AG08395 (cell line): ENCODE data around the gene SLC7A9.
"Not testable (repeated sequence)": the region's sequence is repeated elsewhere in the genome, so short reads cannot be mapped to it uniquely, and the experiment has no call there.

ENCODE experiments used
- DNase-seq: peaks from one replicate; pipeline ENCODE4 v3.0.0; 2012; ENCODE audit warnings: mixed read lengths, low spot score

The SLC7A9 gene

GRCh38 chr19:32864318-32865007 is 5.1 kb downstream of the SLC7A9 start:
- no peak for DNase-seq

GRCh38 chr19:32863841-32864240 is 5.7 kb downstream of the SLC7A9 start:
- DNase-seq, result no peak

GRCh38 chr19:32863301-32863700 is 6.3 kb downstream of the SLC7A9 start:
- DNase-seq, result no peak

- no peak for DNase-seq
Observed at GRCh38 chr19:32862741-32863140, 6.8 kb downstream of the SLC7A9 start.

GRCh38 chr19:32862173-32862572 is 7.4 kb downstream of the SLC7A9 start:
- no peak for DNase-seq

GRCh38 chr19:32861596-32861995 is 8.0 kb downstream of the SLC7A9 start:
- DNase-seq, result no peak

- no peak for DNase-seq
Observed at GRCh38 chr19:32859591-32859990, 10.0 kb downstream of the SLC7A9 start.

GRCh38 chr19:32858559-32858958 is 11.0 kb downstream of the SLC7A9 start:
- DNase-seq, result no peak

GRCh38 chr19:32858155-32858554 is 11.4 kb downstream of the SLC7A9 start:
- DNase-seq, result no peak

- no peak for DNase-seq
Observed at GRCh38 chr19:32857584-32857983, 12.0 kb downstream of the SLC7A9 start.

GRCh38 chr19:32856818-32857217 is 12.7 kb downstream of the SLC7A9 start:
- not testable (repeated sequence) for DNase-seq

- DNase-seq, result no peak
Observed at GRCh38 chr19:32852216-32852615, 17.4 kb downstream of the SLC7A9 start.

- not testable (repeated sequence) for DNase-seq
Observed at GRCh38 chr19:32848035-32848434, 21.5 kb downstream of the SLC7A9 start.

GRCh38 chr19:32843716-32844245 is 25.8 kb downstream of the SLC7A9 start:
- DNase-seq, result no peak

GRCh38 chr19:32842061-32842460 is 27.5 kb downstream of the SLC7A9 start:
- no peak for DNase-seq

- DNase-seq, result no peak
Observed at GRCh38 chr19:32837531-32837930, 32.0 kb downstream of the SLC7A9 start.

- DNase-seq, result not testable (repeated sequence)
Observed at GRCh38 chr19:32833388-32833787, 36.2 kb downstream of the SLC7A9 start.

- not testable (repeated sequence) for DNase-seq
Observed at GRCh38 chr19:32832825-32833224, 36.7 kb downstream of the SLC7A9 start.

- not testable (repeated sequence) for DNase-seq
Observed at GRCh38 chr19:32832094-32832493, 37.5 kb downstream of the SLC7A9 start.

GRCh38 chr19:32831611-32832010 is 38.0 kb downstream of the SLC7A9 start:
- DNase-seq, result no peak

GRCh38 chr19:32830231-32831014 is 39.1 kb downstream of the SLC7A9 start:
- peak; percentile 63 for DNase-seq

GRCh38 chr19:32829345-32829896 is 40.1 kb downstream of the SLC7A9 start:
- no peak for DNase-seq
